ENCODE measurements around the gene SNAI1.

The SNAI1 gene

DNA sequence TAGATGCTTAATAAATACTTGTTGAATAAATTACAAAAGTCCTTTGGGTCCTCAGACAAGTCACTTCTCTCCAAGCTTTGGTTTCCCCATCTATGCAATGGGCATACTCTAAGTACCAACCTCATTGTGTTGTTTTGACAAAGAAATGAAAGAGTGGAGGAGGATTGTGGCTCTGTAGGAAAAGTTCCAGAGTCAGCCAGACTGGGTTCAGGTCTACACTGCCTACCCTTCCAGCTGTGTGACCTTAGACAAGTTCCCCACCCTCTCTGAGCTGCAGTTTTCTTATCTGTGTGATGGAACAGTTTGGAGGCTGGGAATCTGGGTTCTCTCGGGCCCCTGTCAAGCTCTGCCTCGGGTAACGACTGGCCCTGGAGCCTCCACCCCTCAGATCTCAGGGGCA lies 53.9 kb downstream of the SNAI1 start:
- Histone ChIP-seq H3K36me3 (ENCODE audit: control insufficient read depth, insufficient read depth, low read length) (no peaks in the 10 kb centered on the region), H3K27me3 (replicated peaks; ENCODE audit: control insufficient read depth, insufficient read depth, low read length, poor library complexity, severe bottlenecking) (no peaks in the 10 kb centered on the region), H3K4me1 (ENCODE audit: control insufficient read depth, insufficient read depth, low read length, poor library complexity, severe bottlenecking) (no peaks in the 10 kb centered on the region), H3K27ac (ENCODE audit: insufficient read depth, low read length, poor library complexity, severe bottlenecking) (no peak overlapping the region), H3K9me3 (ENCODE audit: control insufficient read depth, low read length) (no peaks in the 10 kb centered on the region), H3K4me3 (ENCODE audit: insufficient read depth, low read depth, low read length, poor library complexity, severe bottlenecking) (no peak overlapping the region)
- no peak for DNase-seq

DNA sequence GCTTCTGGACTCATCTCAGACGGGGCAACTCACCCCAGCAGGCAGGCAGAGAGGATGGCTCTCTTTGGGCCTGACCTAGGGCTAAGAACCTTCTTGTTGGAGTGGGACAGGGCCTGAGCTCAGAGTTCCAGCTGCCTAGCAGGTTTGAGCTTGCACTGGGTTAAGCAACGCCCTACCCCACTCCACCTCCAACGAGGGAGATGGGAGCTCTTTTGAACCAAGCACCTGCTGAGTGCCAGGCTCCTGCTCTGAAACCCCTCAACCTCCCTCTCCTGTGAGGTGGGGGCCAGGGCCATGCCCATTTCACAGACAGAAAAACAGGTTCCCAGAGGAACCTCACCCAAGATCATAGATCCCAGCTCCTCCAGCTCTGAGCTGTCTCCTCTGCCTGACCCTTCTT lies 54.3 kb downstream of the SNAI1 start:
- Histone ChIP-seq H3K4me3 (ENCODE audit: insufficient read depth, low read depth, low read length, poor library complexity, severe bottlenecking) (no peak overlapping the region), H3K27ac (ENCODE audit: insufficient read depth, low read length, poor library complexity, severe bottlenecking) (no peak overlapping the region), H3K36me3 (ENCODE audit: control insufficient read depth, insufficient read depth, low read length) (no peaks in the 10 kb centered on the region), H3K4me1 (ENCODE audit: control insufficient read depth, insufficient read depth, low read length, poor library complexity, severe bottlenecking) (no peaks in the 10 kb centered on the region), H3K9me3 (ENCODE audit: control insufficient read depth, low read length) (no peaks in the 10 kb centered on the region), H3K27me3 (replicated peaks; ENCODE audit: control insufficient read depth, insufficient read depth, low read length, poor library complexity, severe bottlenecking) (no peaks in the 10 kb centered on the region)
- no peak for DNase-seq

DNA sequence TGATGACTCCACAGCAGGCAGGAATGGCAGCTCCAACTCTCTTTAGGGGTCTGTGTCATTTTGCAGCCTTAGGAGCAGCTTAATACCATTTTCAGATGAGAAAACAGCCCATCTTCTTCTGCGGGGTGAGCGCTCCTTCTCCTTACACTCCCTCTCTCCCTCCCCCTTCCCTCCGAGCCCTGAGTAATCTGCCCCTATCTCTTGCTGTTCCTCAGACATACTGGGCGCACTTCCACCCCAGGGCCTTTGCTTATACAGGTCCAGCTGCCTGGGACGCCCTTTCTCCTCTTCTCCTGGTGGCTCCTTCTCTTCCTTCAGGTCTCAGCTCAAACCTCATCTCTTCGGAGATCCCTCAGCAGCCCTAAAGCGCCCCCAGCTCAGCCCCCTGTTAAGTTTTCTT lies 54.8 kb downstream of the SNAI1 start:
- no peak overlapping the region for H3K27ac ChIP-seq (ENCODE audit: insufficient read depth, low read length, poor library complexity, severe bottlenecking)
- no peaks in the 10 kb centered on the region for H3K4me1 ChIP-seq (ENCODE audit: control insufficient read depth, insufficient read depth, low read length, poor library complexity, severe bottlenecking)
- no peaks in the 10 kb centered on the region for H3K9me3 ChIP-seq (ENCODE audit: control insufficient read depth, low read length)
- no peaks in the 10 kb centered on the region for H3K36me3 ChIP-seq (ENCODE audit: control insufficient read depth, insufficient read depth, low read length)
- H3K27me3 ChIP-seq (replicated peaks; ENCODE audit: control insufficient read depth, insufficient read depth, low read length, poor library complexity, severe bottlenecking), result no peaks in the 10 kb centered on the region
- no peak for DNase-seq
- H3K4me3 ChIP-seq (ENCODE audit: insufficient read depth, low read depth, low read length, poor library complexity, severe bottlenecking), result no peak overlapping the region

DNA sequence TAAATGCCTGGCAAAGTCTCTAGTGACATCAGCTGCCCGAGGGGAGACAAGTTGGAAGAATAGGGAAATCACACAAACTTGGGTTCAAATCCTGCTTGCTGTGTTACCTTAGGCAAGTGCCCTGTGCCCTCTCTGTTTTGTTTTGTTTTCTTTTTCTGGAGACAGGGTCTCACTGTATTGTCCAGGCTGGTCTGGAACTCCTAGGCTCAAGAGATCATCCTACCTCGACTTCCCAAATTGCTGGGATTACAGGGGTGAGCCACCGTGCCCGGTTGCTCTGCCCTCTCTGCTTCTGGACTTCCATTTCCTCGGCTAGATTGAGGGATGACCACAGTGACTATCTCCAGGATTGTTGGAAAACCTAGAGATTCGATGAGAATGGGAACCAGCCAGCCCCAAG lies 55.4 kb downstream of the SNAI1 start:
- no peaks in the 10 kb centered on the region for H3K27me3 ChIP-seq (replicated peaks; ENCODE audit: control insufficient read depth, insufficient read depth, low read length, poor library complexity, severe bottlenecking)
- H3K4me3 ChIP-seq (ENCODE audit: insufficient read depth, low read depth, low read length, poor library complexity, severe bottlenecking), result no peak overlapping the region
- H3K36me3 ChIP-seq (ENCODE audit: control insufficient read depth, insufficient read depth, low read length), result no peaks in the 10 kb centered on the region
- no peaks in the 10 kb centered on the region for H3K9me3 ChIP-seq (ENCODE audit: control insufficient read depth, low read length)
- no peak for DNase-seq
- H3K4me1 ChIP-seq (ENCODE audit: control insufficient read depth, insufficient read depth, low read length, poor library complexity, severe bottlenecking), result no peaks in the 10 kb centered on the region
- H3K27ac ChIP-seq (ENCODE audit: insufficient read depth, low read length, poor library complexity, severe bottlenecking), result no peak overlapping the region

All from effector memory CD4-positive, alpha-beta T cell (primary cell).